NCI-H1092 treated with DMSO at 0.1 percent for 48 hours (cell line): Measurements from ENCODE around the gene KCTD15.

Experiments
- DNase-seq: peaks from one replicate; lab custom pipeline; 2025; lab: John Stamatoyannopoulos, UW

The KCTD15 gene

DNA sequence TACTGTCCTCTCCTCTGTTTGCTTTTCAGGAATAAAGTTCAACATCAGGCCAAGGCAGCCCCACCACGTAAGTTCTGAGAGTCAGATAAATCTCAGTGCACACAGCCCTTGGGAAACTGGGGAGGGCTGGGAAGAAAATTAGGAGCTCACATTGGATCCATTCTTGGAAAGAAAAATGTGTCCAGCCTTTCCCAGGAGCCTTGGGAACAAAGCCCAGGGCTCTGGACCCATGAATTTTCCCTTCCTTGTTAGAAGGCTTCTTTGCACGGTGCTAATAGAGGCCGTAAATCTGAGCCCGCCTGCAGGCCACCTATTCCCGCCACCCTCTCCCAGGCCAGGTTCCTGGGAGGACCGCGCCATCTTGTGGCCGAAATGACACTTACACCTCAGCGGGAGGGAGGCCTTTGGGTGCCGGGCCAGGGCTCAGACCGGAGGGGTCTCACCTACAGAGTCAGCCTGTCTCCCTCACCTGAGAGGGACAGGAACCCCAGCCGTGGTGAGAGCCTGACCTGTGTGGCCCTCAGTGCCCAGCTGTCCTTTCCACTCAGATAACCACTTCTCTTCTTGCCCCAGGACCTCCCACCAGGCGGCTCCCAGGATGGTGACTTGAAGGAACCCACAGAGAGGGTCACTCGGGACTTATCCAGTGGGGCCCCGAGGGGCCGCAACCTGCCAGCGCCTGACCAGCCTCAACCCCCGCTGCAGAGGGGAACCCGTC is 25.1 kb upstream of the KCTD15 start:
- DNase-seq = peak; percentile 54

DNA sequence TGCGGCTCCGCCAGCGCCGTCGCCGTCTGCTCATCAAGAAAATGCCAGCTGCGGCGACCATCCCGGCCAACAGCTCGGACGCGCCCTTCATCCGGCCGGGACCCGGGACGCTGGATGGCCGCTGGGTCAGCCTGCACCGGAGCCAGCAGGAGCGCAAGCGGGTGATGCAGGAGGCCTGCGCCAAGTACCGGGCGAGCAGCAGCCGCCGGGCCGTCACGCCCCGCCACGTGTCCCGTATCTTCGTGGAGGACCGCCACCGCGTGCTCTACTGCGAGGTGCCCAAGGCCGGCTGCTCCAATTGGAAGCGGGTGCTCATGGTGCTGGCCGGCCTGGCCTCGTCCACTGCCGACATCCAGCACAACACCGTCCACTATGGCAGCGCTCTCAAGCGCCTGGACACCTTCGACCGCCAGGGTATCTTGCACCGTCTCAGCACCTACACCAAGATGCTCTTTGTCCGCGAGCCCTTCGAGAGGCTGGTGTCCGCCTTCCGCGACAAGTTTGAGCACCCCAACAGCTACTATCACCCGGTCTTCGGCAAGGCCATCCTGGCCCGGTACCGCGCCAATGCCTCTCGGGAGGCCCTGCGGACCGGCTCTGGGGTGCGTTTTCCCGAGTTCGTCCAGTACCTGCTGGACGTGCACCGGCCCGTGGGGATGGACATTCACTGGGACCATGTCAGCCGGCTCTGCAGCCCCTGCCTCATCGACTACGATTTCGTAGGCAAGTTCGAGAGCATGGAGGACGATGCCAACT is 24.4 kb upstream of the KCTD15 start:
- DNase-seq = no peak

GRCh38 chr19:33772858-33773180 is 23.9 kb upstream of the KCTD15 start:
- DNase-seq = no peak

GRCh38 chr19:33773704-33774624 is 22.7 kb upstream of the KCTD15 start:
- DNase-seq = no peak

DNA sequence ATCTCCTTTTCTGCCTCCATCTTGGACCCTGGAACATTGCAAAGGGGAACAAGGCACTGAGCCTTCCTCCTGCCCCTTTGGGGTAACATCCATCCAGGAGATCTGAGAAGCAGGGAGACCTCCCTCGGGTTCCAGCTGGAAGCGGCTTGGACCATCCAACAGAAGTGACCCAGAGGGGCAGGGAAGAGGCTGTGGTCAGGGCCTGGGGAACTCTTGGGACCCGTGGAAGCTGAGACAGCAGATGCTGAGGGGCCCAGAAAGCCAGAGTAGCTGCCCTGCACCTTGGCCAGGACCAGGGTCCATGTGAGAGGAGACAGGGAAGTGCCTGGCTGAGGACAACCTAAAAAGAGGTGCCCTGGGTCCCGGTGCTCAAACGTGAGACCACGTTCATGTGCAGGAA is 21.9 kb upstream of the KCTD15 start:
- DNase-seq = no peak

DNA sequence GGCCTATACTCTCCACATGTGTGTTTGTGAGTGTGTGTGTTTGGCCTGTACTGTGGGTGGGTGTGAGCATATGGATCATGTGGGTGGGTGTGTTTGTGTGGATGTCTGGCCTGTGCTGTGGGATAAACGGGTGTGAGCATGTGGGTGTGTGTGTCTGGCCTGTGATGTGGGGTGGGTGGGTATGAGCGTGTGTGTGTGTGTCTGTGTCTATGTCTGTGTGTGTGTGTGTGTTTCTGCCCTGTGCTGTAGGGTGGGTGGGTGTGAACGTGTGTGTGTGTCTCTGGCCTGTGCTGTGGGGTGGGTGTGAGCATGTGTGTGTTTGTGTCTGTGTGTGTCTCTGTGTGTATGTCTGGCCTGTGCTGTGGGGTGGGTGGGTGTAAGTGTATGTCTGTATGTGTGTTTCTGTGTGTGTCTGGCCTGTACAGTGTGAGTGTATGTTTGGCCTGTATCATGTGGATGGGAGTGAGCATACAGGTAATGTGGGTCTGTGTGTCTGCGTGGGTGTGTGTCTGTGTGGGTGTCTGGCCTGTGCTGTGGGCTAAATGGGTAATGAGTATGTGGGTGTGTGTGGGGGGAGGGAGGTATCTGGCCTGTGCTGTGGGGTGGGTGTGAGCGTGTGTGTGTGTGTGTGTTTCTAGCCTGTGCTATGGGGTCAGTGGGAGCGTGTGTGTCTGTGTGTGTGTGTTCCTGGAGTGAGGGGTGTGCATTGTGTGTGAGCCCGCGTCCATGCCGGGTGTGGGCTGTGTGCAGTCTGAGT is 20.8 kb upstream of the KCTD15 start:
- no peak for DNase-seq

DNA sequence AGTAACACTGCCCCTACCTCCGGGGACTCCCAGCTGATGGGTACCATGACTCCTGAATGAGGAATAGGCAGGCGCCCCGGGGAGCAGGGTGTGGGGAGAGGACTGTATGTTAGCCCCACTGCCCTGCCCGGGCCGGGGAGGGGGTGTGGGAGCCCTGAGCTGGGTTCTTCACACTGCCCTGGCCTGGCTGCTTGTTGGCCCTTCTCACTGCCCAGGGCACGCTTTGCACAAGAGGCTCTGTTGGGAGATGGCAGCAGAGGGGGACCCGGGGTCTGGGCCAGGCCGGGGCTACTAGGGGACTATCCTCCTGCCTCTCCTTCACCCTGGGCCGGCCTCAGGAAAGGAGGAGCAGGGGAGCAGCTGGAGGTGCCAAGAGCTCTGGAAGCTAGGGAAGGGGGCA is 19.3 kb upstream of the KCTD15 start:
- no peak for DNase-seq

GRCh38 chr19:33777753-33778088 is 18.9 kb upstream of the KCTD15 start:
- no peak for DNase-seq

- DNase-seq = peak; percentile 63
Observed at GRCh38 chr19:33778089-33778791, 18.4 kb upstream of the KCTD15 start.

GRCh38 chr19:33779849-33780248 is 16.8 kb upstream of the KCTD15 start:
- DNase-seq = no peak

GRCh38 chr19:33780251-33780650 is 16.4 kb upstream of the KCTD15 start:
- DNase-seq = no peak

DNA sequence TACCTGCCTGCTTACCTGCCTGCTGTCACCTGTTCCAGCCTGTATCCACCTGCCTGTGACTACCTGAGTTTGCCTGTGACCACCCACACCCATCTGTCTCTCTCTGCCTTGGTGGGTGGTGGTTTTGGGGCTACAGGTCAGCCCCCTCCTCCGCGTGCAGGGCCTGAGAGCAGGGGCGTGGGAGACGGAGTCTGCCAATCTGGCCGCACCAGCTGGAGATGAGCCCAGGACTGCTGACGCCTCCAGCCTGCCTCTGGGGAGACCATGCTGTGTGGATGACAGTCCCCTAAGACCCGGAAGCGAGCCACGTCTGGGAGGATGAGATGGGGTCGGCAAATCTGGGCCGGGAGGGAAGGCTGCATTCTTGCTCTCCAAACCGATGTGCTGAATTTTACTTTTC is 15.9 kb upstream of the KCTD15 start:
- DNase-seq = no peak

- no peak for DNase-seq
Observed at GRCh38 chr19:33781415-33781935, 15.2 kb upstream of the KCTD15 start.

- no peak for DNase-seq
Observed at GRCh38 chr19:33781996-33782395, 14.7 kb upstream of the KCTD15 start.

GRCh38 chr19:33784432-33784831 is 12.2 kb upstream of the KCTD15 start:
- no peak for DNase-seq

DNA sequence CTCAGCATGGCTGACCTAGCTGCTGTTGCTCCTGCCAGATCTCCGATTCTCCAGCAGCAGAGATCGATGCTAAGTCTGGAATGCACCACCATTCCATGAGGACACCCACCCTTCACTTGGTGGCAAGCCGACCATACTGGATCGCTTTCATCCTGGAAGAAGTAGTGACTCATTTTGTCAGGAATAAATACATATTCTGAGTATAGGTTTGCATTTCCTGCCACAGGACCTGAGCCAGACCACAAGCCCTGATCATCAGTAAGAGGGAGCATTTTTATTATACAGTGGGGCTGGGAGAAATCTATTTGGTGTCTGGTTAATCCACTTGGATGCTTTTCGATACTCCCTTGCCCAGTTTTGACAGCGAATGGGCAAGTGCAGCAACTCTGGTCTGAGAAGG is 10.9 kb upstream of the KCTD15 start:
- no peak for DNase-seq

GRCh38 chr19:33788676-33789075 is 8.0 kb upstream of the KCTD15 start:
- no peak for DNase-seq

DNA sequence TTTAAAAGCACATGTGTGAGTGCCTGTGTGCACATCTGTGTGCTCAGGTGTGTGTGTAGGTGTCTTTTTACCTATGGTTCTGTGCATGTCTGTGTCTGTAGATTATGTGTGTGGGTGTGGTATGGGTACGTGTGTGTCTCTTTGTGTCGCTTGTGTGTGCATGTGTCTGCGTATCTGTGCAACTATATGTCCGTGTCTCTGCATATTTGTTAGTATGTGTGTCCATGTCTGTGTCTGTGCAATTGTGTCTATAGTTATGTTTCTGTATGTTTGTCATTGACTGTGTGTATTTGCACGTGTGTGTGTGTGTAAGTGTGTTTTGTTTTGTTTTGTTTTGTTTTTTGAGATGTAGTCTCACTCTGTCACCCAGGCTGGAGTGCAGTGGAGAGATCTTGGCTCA is 7.3 kb upstream of the KCTD15 start:
- no peak for DNase-seq

DNA sequence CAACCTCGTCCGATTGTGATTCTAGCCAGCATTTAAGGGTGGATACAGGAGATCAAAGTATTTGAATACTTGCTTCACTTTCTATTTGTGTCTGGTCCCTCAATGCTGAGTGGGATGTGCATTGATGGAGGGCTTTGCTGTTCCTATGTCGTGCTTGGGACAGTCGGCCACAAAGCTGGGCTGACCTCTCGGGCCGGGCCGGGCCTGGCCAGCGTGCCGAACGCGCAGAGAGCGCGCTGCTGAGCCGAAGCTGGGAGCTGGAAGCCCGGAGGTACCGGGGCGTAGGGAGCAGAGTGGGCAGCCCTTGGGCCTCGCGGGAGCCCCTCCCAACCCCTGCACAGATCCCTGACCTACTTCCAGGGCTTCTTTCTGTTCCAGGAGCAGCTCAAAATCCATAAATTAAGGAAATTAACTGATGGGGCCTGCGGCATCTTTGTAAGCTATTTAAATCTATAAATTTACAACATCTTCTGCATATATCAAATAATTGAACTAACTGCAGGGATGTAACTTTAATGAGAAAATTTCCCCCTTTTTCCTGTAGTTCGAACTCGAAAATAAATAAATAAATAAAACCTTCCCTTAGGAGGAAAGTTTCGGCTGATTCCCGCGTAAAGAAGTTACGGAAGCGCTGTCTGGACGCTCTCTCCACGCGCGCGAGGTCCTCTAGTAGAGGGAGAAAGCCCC is 1.8 kb upstream of the KCTD15 start:
- no peak for DNase-seq

DNA sequence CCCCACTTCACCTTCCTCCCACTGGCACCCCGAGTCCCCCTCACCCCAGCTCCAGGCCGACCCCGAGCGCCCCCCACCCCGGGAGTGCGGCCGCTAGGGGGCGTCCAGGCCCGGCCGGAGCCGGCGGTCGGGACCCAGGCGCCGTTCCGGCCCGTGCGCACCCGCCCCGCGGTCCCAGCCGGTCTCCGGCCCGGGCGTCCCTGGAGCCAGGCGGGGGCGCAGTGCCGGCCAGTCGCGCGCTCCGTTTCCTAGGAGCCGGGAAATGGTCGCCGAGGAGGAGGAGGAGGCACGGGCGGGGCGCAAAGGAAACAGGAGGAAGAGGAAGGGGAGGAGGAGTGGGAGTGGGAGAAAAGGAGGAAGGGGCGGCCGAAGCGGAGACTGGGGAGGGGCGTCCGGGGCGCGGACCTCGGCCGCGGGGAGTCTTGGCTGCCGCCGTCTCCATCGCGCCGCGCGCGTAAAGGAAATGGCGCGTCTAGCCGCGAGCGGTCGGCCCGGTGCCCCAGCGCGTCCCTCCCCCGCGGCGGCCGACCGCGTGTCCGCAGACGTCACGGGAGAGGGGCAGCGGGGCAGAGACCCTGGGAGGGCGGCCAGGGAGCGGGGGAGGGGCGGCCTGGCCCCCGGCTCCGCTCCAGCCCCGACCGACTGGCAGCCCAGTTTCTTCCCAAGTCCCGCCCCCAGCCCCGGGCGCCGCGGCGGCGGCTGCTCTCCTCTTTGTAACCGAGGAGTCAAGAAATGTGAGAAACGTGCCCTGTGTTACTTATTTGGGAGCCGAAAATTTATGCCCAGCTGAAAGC is 1.1 kb upstream of the KCTD15 start:
- peak; percentile 78 for DNase-seq
